Occipital lobe (tissue), 2 donors: ENCODE data around the gene PHF21B. TPM values are rescaled to one million over a fixed set of nuclear protein-coding genes. Genes with fewer than 3 reads are reported as not detected.
"Not testable (repeated sequence)": the region's sequence is repeated elsewhere in the genome, so short reads cannot be mapped to it uniquely, and the experiment has no call there.

Experiments used
- DNase-seq: peaks from one replicate; lab custom pipeline; 2025; lab: John Stamatoyannopoulos, UW
- total RNA-seq: library from RNA; depleted of rRNA; stranded (reverse); fragments of >200 nt; gene quantifications from one replicate; pipeline ENCODE4 v1.2.3, GENCODE V29; 2014

Gene PHF21B
- total RNA-seq, 1 donor from 2014 or later: 8.1 TPM

DNA sequence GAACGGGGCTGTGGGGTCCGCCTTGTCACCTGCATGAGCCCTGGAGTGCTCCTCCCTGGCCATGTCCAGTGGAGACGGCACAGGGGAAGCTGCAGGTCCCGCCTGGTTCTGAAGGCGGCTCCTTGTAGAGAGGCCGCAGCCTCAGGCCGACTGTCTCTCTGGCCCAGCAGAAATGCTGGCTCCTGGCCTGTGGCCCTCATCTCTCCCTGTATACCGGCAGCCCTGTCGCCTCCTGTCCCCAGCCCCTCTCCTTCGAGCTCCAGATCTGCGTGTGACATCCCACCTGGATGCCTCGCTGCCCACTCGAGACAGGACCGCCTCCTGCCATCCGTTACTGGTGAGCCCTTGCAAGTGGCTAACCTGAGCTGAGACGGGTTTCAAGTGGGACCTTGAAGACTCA is 73.6 kb downstream of the PHF21B start:
- no peak for DNase-seq

DNA sequence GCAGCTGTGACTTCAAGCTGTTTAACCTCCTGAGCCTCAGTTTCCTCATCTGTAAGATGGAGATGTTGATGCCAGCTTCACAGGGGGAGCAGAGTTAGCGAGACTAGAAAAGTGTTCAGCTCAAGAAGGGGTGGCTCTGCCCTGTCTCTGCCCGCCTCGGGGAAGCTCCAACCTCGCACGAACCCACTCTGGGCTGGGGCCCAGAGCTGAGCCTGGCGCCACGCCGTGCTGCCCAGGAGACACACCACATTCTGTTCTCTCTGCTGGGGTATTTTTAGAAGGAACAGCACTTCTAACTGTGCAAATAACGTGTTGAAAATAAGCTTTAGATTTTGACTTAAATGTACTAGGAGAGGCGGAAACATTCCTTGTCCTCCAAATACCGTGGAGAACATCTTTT is 74.1 kb downstream of the PHF21B start:
- DNase-seq: no peak

DNA sequence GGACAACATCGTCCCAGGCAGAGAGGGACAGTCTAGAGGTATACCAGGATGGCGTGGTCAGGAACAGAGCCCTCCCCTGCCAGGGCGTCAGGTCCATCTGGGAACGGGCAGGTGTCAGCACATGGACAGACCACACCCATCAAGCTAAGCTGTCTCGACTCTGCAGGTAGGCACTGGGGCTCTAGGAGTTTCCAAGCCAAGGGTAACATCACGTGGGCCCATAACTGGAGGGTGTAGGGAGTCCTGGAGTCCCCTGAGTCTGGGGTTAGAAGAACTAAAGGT is 75.4 kb downstream of the PHF21B start:
- no peak for DNase-seq

DNA sequence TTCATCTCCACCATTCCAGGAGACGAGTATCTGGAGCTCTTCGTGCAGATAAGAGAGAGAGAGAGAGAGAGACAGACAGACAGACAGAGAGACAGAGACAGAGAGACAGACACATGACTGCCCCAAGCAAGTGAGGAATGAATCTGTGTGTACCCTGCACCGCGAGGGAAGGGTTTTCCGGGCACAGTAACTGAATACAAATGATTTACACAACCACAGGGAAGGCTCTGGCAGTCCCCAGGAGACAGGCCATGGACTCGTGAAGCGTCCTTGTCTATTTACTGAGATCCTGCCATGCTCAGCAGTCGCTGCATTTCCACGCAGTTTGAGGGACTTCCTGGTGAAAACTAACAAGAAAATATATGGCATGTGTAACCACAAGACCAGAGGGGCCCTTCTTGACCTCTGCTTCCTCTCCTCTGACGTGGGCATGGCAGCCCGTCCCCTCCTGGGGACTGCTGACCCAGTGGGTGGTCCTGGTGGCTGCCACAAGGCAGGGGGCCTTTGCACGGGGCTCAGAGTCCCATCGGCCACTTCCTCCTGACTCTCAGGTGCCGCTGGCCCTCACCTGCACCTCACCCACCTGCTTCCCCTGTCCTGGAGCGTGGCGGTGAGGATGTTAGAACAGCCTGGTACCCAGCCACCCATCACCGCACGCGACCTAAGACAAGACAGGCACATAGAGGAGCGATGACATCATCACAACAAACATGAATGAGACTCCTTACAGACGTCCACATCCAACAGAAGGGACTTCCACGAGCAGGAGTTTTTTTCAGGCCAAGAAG is 75.9 kb downstream of the PHF21B start:
- no peak for DNase-seq

DNA sequence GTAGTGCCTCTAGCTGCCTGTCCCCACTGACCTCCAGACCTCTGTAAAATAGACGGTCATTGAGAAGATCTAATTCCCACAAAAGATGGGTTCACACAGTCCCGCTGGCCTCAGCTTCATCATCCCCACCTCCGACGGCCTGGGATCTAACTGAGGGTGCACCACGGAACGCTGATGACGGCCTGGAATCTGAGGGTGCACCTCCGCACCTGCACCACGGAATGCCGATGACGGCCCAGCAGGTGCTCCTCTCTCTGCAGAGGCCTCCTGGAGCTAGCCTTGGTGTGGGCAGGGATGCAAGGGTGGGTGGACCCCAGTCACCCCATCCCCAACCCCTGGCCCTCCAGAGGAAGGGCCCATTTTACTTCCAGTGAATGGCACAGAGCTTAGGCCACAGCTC is 77.3 kb downstream of the PHF21B start:
- DNase-seq: no peak

DNA sequence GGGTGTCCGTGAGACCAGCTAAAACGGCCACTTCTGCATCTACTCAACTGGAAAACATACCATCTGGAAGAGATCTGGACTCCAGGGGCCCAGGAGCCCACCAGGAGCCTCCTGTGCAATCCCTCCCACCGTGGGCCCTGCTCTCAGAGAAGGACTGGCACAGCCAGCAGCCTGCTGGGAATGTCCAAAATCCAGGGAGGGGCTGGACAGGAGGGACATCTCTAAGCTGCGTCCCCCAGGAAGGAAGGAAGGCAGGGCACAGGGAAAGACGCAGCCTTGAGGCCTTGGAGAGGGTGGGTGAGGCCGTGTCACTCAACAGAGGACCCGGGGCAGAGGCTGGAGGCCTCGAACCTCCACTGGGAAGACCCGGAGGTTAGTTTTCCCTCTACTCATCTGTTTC is 78.0 kb downstream of the PHF21B start:
- no peak for DNase-seq

DNA sequence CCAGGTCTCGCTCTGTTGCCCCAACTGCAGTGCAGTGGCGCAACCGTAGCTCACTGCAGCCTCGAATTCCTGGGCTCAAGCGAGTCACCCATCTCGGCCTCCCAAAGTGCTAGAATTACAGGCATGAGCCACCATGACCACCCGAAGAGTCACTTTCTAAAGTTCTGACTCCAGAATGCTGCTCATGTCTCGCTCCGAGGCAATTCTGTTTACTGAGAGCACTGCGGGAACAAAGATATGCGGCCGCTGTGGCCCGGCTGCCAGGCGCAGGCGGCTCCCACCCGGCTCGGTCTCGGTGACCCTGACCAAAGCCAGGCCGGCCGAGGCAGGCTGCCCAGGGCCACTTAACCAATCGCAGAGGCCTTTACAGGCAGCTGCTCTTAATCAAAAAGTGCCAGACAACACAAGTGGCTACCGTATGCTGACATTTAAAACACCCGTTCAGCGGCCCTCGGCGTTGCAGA is 78.7 kb downstream of the PHF21B start:
- DNase-seq: no peak

DNA sequence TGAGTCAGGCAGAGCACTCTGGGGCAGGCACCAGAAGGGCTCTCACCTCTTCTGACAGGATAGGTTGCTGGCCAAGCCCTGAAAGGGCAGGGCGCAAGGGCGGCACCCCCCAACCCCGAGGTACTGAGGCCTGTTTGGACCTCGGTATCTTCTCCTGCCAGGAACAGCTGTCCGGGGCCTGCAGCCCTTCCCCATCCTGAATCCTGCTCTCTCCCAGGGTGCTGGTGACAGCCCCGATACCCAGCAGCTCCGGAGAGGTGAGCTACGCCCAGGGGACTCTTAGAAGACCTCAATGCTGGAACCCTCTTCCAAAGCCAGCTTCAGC is 79.1 kb downstream of the PHF21B start:
- no peak for DNase-seq

DNA sequence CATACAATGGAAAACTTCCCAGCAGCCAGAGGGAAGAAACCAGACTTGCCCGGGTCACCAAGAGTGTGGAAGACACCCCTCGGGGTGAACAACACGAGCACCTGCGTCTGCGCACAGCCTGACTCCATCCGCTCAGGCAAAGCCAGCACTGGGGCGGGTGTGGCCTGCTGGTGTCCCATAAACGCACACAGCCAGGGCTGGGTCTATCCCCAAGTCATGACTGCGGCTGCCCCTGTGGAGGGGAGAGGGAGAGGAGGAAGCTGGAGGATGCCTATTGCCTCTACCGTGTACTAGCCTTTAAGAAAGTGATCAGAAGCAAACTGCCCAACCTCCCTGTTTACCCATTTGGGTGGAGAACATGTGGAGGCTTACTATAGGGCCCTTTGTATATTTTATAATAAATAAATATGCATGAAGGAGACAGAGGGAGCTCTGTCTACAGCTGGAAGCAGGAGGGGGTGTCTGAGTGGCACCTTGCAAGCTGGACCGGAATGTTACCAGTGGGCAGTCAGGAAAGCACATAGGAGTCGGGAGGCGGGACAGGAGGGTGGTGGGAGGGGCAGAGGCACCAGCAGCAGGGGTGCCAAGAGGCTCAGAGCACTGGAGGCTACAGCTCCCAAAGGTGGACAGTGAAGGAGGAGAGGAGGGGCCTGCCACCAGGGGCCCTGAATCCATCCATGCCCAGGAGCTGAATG is 79.6 kb downstream of the PHF21B start:
- no peak for DNase-seq

DNA sequence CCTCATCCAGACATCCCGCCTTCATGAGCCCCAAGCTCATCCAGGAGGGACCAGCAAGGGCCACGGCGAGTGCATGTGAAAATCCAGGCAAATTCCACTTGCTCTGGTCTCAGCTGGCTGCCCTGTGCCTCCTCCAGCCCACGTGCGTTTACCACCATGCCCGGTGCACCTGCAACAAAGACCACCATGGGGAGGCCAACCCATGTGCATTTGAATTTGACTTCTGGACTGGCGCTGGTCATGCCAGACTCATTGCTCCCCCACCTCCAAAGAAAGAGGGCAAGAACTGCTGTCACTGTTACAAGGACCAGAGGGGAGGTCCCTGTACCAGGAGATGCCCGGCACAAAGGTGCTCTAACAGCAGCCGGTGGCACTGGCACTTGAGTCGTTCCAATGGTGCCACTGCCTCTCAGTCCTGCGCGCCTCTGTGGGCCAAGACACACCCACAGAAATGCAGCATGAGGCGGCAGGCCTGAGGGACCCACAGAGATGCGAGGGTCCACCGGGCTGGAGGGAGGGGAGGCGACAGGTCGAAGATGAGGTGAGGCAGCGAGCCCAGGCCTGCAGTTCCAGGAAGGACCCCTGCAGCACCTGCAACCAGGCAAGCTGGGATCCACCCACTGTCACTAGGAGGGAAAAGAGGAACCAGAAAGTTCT is 80.3 kb downstream of the PHF21B start:
- no peak for DNase-seq

DNA sequence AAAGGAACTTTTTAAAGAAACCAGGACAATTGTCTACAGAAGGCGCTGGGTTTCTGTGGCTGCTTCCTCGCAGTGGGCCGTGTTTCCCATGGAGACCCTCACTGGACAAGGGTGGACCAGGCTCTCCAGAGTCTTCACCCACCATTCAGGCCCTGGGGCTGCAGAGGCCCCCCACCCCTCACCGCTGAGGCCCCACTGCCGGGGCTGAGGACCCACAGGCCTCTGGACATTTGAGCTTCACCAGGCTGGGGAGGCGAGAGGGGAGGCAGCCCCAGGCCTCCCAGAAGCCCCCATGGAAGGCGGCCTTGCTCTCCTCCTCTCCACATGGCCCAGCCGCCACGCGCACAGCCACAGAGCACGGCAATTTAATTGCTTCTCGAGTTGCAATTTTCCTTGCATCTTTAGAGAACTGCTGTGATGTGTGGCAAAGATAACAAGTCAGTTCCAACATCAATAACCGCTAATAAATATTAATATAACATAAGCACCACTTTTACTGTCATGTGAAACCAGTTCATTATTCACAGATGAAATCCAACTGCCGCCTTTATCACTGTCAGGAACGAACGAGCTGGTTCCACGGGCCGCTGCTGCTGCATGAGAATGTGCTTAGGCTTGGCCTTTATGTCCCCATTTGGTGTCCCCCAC is 81.0 kb downstream of the PHF21B start:
- DNase-seq: no peak

DNA sequence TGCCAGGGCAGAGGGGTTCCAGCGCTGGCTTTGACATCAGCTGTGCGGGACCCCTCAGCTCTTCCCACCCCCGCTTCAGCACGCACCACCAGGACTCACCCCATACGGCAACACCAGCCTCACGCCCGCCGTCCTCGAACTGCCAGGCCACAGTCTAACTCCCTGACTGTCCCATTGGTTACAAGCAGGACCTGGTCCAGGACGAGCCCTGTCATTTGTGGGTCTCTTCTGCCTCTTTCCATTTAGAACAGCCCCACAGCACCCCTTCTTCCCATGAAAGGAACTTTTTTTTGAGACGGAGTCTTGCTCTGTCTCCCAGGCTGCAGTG is 81.7 kb downstream of the PHF21B start:
- no peak for DNase-seq

DNA sequence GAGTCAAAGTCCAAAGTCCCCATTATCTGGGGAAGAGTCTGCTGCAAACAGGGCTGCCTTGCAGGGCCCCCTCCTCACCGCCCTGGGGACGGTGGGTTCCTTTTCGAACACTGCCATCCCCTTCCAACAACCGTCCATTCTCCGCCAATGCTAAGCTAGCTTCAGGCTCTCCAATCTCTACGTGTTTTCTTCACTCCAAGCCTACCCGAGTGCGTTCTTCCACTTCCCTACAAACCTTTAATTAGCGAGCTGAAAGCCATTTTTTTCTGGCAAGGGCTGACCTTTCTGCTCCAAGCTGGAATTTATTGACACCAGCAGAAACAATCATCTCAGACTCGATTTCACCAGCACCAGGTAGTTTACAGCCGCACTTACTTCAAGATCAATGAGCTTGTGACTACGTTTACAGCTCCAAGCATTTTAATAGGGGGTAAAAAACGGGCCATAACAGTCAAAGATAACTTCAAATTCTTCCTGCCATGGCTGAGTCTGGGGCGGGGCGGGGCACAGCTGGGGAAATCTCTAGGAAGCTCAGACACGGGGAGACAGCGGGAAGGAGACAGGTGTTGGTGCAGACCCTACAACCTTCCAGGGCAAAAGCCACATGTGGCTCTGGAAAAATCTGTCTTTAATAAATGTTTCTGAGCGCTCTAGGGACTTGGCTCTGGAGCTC is 82.2 kb downstream of the PHF21B start:
- no peak for DNase-seq

DNA sequence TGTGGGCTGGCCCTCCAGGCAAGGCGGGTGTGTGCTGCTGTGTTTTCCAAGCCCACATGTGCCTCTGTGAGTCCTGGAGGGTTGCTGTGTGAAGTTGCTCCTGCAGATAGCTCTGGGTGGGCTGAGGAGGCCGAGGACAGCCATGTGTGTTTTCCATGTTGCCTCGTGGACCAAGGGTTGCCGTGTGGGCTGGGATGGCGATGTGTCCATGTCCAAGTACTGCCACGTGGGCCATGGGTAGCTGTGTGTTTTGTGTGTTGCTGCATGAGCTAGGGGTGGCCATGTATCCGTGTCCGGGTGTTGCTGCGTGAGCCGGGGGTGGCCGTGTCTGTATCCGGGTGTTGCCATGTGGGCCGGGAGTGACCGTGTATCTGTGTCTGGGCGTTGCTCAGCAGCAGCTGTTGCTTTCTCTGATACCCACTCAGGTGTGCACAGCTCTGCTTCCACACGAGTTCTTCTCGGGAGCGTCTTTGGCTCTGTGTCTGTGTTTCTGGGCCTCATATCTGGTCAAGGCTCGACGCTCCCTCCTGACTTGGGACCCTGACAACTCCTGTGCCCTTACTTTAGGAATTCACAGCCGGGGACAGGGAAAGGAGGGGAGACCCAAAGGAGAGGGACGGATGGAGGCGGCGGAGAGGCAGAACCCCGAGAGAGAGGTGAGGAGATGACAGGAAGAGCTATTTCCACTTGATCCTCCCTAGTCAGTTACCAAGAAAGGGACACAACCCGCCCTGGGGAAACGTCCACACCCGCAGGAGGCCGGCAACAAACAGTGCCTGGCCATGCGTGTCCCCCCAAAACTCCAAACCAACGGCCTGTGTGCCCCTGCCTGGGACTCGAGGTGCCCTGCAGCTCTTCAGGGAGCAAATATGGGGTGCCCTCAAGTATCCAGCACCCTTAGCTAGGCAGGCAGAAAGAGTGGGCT is 83.1 kb downstream of the PHF21B start:
- DNase-seq: no peak

DNA sequence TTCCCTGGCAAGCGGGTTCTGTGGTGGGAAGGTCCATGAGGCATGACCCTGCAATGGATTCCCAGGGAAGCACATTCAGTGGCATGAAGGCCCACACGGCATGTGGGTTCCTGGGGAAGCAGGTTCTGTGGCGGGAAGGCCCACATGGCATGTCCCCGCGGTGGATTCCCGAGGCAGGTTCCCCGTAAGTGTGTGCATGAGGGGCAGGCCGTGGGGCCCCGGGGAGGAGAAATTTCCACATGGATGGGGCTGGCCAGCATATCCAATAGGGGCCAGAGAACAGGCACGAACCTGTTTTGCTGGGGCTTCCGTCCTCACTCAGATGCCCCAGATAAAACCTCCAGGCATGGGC is 83.7 kb downstream of the PHF21B start:
- DNase-seq: no peak

DNA sequence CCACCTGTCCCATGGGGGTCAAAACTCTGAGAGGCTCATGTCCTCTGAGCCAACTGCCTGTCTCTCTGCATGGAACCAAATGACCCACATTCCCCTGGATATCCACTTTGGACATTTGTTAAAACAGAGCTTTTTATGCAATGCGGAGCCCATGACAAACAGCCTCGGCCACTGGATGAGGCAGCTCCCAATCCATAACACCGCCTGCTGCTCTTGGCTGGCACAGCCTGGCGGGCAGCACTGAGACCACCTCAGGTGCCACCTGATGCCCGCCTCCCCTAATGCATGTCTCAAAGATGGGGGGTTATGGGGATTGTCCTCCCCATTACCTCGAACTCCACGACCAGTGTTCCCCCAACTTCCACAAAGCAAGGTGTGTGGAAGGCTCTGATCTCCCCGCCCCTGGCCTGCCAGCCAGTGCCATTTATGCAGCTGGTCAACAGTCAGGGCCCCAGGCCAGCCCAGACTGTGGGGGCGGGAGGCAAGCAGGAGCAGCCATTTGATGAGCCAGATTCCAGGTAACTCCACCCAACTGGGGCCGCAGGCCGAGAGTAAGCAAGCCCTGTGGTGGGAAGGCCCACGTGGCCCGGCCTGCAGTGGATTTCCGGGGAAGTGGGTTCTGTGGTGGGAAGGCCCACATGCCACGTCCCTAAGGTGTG is 84.2 kb downstream of the PHF21B start:
- no peak for DNase-seq

DNA sequence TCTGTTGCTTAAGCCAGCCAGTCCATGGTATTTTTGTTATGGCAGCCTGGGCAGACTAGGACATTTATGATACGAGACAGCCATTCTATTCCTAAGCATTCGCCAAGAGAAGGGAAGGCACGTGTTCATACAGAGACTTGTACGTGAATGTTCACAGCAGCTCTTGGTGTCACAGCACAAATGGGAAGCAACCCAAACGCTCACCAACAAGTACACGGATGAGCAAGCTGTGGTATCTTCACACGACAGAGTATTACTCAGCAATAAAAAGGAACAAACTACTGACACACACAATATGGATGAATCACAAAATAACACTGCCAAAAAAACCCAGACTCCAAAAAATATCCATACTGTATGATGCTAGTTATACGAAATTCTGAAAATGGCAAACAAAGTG is 85.1 kb downstream of the PHF21B start:
- no peak for DNase-seq

DNA sequence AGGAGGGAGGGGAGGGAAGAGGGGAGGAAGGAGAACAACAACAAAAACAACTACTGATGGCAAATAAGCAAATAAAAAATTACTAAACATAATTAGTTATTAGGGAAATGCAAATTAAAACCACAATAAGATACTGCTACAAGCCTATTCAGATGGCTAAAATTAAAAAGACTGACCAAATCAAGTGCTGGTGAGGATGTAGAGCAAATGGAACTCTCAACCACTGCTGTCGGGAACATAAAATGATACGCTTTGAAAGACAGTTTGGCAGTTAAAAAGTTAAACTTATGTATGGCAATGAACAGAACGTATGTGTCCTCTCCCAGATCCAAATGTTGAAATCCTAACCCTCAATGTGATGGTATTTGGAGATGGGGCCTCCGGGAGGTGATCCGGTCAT is 85.7 kb downstream of the PHF21B start:
- DNase-seq: no peak

DNA sequence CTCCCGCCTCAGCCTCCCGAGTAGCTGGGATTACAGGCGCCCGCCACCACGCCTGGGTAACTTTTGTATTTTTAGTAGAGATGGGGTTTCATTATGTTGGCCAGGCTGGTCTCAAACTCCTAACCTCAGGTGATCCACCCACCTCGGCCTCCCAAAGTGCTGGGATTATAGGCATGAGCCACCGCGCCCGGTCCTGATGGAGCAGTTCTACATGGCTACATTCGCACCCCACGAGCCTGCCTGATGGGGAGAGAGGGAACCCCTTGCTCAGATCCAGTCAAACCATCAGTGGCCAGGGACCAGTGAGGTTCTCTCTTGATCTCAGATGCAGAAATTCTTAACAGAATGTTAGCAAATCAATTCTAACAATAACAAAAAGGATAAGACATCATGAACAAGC is 88.0 kb downstream of the PHF21B start:
- not testable (repeated sequence) for DNase-seq

DNA sequence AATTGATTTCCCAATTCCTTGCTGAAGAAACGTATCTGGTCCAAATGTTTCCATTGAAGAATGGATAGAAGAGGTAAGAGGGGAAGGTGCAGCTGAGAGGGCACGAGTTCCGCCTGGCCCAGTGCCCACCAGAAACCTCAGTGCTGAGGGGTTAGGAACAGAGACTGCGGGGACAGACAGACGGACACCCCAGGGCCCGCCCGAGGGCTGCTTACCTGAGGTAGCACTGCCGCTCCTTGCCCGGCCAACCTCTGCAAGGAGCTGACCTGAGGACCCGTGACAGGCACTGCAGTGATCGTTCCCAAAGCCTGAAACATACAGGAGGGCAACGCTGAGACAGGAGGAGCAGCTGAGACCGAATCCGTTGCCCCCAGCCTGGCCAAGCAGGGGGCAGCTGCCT is 89.6 kb downstream of the PHF21B start:
- DNase-seq: no peak

DNA sequence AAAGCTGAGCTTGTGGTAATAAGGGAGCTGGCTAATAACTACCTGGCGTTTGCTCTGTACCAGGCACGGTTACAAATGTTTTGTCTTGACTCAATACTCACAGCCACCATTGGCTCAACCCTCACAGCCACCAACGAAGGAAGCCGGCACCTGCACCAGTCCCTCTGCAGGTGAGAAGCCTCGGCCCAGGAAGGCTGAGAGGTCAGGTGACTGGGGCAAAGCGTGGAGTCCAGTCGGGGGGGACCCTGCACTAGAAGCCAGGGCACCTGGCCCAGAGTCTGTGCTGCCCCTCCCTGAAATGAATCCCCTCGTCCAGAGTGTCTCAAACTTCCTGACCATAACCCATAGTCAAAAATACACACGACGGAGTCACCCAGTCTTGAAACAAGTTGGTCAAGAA is 90.1 kb downstream of the PHF21B start:
- DNase-seq: no peak
